Right atrium auricular region (tissue), 2 donors: Measurements from ENCODE around the gene CCDC177. TPM values are rescaled to one million over a fixed set of nuclear protein-coding genes. Genes with fewer than 3 reads are reported as not detected.

Experiments
- DNase-seq: peaks from one replicate; pipeline ENCODE4 v3.0.0-alpha.2; 2019; ENCODE audit warnings: low spot score
- H3K27ac ChIP-seq, 2 donors: fragments of 200-600 bp; sonication (generic); 1 replicate in 1 of 2; 2 replicates in 1 of 2; pipeline ENCODE4 v1.5.1; 2016 to 2019
- H3K27me3 ChIP-seq, 2 donors: fragments of 200-600 bp; sonication (generic); one replicate each; pipeline versions ENCODE4 v1.5.1 to v1.6.0; 2017 to 2019
- H3K36me3 ChIP-seq: fragments of 200-600 bp; sonication (generic); one replicate; pipeline ENCODE4 v1.5.1; 2016
- H3K4me1 ChIP-seq, 2 donors: fragments of 200-600 bp; sonication (generic); one replicate each; pipeline versions ENCODE4 v1.5.1 to v1.6.0; 2017 to 2019
- H3K4me3 ChIP-seq, 2 donors: fragments of 200-600 bp; sonication (generic); 1 replicate in 1 of 2; 2 replicates in 1 of 2; pipeline ENCODE4 v1.5.1; 2017 to 2019; ENCODE audit warnings: mild to moderate bottlenecking in 1 of 2, moderate library complexity in 1 of 2
- H3K9me3 ChIP-seq, 2 donors: fragments of 200-600 bp; sonication (generic); one replicate each; pipeline ENCODE4 v1.5.1; 2019
- CTCF ChIP-seq, 2 donors: fragments of 200-600 bp; sonication (generic); IDR thresholded peaks; one replicate each; pipeline ENCODE4 v1.5.1; 2019; ENCODE audit warnings: antibody characterized with exemption in 2 of 2
- total RNA-seq, 2 donors: library from RNA; depleted of rRNA; stranded (reverse); fragments of >200 nt; gene quantifications; one replicate each; pipeline ENCODE4 v1.1.0, GENCODE V29; 2016

CCDC177 gene
- total RNA-seq, 2 donors from 2014 or later: not detected

GRCh38 chr14:69582829-69583228 is 8.2 kb upstream of the CCDC177 start:
- Histone ChIP-seq H3K4me3 (no peak overlapping the region), H3K27ac (no peak overlapping the region), H3K27me3 (no peaks in the 10 kb centered on the region), H3K36me3 (no peaks in the 10 kb centered on the region), H3K9me3 (no peaks in the 10 kb centered on the region), H3K4me1 (no peaks in the 10 kb centered on the region)
- no peak for DNase-seq
- TF ChIP-seq CTCF (IDR thresholded peaks at IDR 0.05): no peak

- H3K27me3 ChIP-seq: no peaks in the 10 kb centered on the region
- H3K9me3 ChIP-seq: no peaks in the 10 kb centered on the region
- DNase-seq: no peak
- TF ChIP-seq CTCF (IDR thresholded peaks at IDR 0.05): no peak
- H3K36me3 ChIP-seq: no peaks in the 10 kb centered on the region
- H3K27ac ChIP-seq: no peak overlapping the region
- no peak overlapping the region for H3K4me3 ChIP-seq
- H3K4me1 ChIP-seq: no peaks in the 10 kb centered on the region
These were observed 7.5 kb upstream of the CCDC177 start for GRCh38 chr14:69582212-69582611.

GRCh38 chr14:69581316-69581935 is 6.8 kb upstream of the CCDC177 start:
- peaks cover 0 to 3% of the 10 kb centered on the region in 2 donors for H3K27me3 ChIP-seq
- H3K9me3 ChIP-seq: no peaks in the 10 kb centered on the region
- DNase-seq: no peak
- H3K27ac ChIP-seq: no peak overlapping the region
- TF ChIP-seq CTCF (IDR thresholded peaks at IDR 0.05): no peak
- no peaks in the 10 kb centered on the region for H3K4me1 ChIP-seq
- H3K36me3 ChIP-seq: no peaks in the 10 kb centered on the region
- H3K4me3 ChIP-seq: no peak overlapping the region

- DNase-seq: peak; percentile 66
- H3K27me3 ChIP-seq: peaks cover 0 to 6% of the 10 kb centered on the region in 2 donors
- TF ChIP-seq CTCF (IDR thresholded peaks at IDR 0.05): peak in 1 of 2 donors; percentile 36
These were observed 5.4 kb upstream of the CCDC177 start for GRCh38 chr14:69580009-69580577.

GRCh38 chr14:69579476-69579875 is 4.8 kb upstream of the CCDC177 start:
- Histone ChIP-seq H3K27me3 (peaks cover 0 to 6% of the 10 kb centered on the region in 2 donors), H3K4me3 (no peak overlapping the region), H3K27ac (no peak overlapping the region), H3K4me1 (peaks cover 0 to 3% of the 10 kb centered on the region in 2 donors), H3K36me3 (no peaks in the 10 kb centered on the region), H3K9me3 (no peaks in the 10 kb centered on the region)
- no peak for DNase-seq
- TF ChIP-seq CTCF (IDR thresholded peaks at IDR 0.05): no peak

More at GRCh38 chr14:69580009-69580577, 5.4 kb upstream of the CCDC177 start:
- Histone ChIP-seq H3K27ac (no peak overlapping the region), H3K36me3 (no peaks in the 10 kb centered on the region), H3K9me3 (no peaks in the 10 kb centered on the region), H3K4me1 (no peaks in the 10 kb centered on the region), H3K4me3 (no peak overlapping the region)

- Histone ChIP-seq H3K27ac (no peak overlapping the region), H3K4me3 (no peak overlapping the region), H3K27me3 (peaks cover 5 to 29% of the 10 kb centered on the region in 2 donors), H3K36me3 (no peaks in the 10 kb centered on the region), H3K4me1 (peaks cover 0 to 32% of the 10 kb centered on the region in 2 donors), H3K9me3 (no peaks in the 10 kb centered on the region)
- no peak for DNase-seq
- TF ChIP-seq CTCF (IDR thresholded peaks at IDR 0.05): peak in 1 of 2 donors; percentile 17
These were observed 254 bp upstream of the CCDC177 start for GRCh38 chr14:69574954-69575295.
